ENCODE results near the gene GJD3. TPM values are rescaled to one million over a fixed set of nuclear protein-coding genes. Genes with fewer than 3 reads are reported as not detected.

GJD3 gene
- polyA plus RNA-seq, 1 donor from 2014 or later: not detected

DNA sequence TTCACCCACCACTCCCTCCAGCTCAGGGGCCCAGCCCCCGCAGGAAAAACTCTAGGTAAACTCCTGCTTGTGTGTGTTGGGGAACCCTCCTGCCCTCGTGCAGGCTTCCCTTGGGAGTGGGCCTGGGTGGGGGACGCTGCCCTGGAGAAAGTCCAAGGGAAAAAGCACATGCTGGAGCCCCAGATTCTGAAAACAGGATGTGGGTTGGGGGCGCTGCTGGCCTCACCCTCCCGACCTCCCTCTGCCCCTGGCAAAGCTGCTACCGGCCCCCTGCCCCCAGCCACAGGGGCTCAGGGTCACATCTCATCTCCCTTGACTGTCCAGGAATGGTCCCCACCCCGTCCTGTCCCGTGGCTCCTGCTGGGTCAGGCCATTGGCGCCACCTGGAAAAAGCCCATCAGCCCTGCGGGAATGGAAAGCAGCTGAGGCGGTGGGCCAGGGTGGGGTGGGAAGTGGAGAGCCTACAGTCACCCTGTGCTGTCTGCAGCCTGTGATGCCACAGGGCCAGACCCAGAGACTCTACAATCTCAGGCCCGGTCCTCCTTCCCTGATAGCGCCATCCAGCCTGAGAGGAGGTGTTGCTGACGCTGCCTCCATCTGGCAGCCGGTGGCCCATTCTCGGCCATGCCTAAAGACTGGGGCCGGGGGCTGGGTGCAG, 2.5 kb upstream of the GJD3 start:
- H3K4me2 ChIP-seq (ENCODE audit: low read length): no peak overlapping the region
- TF ChIP-seq SMC3 (conservative IDR thresholded peaks at IDR 0.05; ENCODE audit: poor library complexity) (no peak), TAF1 (IDR thresholded peaks at IDR 0.05; ENCODE audit: low read depth) (no peak), RAD21 (conservative IDR thresholded peaks at IDR 0.05) (no peak), POLR2AphosphoS5 (IDR thresholded peaks at IDR 0.05) (no peak), EP300 (conservative IDR thresholded peaks at IDR 0.05; ENCODE audit: poor library complexity, severe bottlenecking) (no peak)
- no peaks in the 10 kb centered on the region for H3K9me3 ChIP-seq (ENCODE audit: low read length)
- H2AFZ ChIP-seq (ENCODE audit: low read depth, low read length): no peak overlapping the region
- no peak overlapping the region for H3K4me3 ChIP-seq (ENCODE audit: low read length)
- no peaks in the 10 kb centered on the region for H3F3A ChIP-seq (ENCODE audit: insufficient read depth, low read length, poor library complexity, severe bottlenecking)
- no peaks in the 10 kb centered on the region for H3K79me2 ChIP-seq (replicated peaks; ENCODE audit: insufficient read depth, low read length)
- no peak overlapping the region for H3K9ac ChIP-seq (ENCODE audit: low read length)
- H3K36me3 ChIP-seq (ENCODE audit: insufficient read depth, low read length): no peaks in the 10 kb centered on the region
- H3K27me3 ChIP-seq (ENCODE audit: insufficient read depth, low read depth, low read length): peaks cover 15% of the 10 kb centered on the region
- no peaks in the 10 kb centered on the region for H3K9me2 ChIP-seq (ENCODE audit: insufficient read depth, low read length)
- H4K20me1 ChIP-seq (ENCODE audit: insufficient read depth): no peaks in the 10 kb centered on the region
- no peak overlapping the region for H3K27ac ChIP-seq (ENCODE audit: low read length)

DNA sequence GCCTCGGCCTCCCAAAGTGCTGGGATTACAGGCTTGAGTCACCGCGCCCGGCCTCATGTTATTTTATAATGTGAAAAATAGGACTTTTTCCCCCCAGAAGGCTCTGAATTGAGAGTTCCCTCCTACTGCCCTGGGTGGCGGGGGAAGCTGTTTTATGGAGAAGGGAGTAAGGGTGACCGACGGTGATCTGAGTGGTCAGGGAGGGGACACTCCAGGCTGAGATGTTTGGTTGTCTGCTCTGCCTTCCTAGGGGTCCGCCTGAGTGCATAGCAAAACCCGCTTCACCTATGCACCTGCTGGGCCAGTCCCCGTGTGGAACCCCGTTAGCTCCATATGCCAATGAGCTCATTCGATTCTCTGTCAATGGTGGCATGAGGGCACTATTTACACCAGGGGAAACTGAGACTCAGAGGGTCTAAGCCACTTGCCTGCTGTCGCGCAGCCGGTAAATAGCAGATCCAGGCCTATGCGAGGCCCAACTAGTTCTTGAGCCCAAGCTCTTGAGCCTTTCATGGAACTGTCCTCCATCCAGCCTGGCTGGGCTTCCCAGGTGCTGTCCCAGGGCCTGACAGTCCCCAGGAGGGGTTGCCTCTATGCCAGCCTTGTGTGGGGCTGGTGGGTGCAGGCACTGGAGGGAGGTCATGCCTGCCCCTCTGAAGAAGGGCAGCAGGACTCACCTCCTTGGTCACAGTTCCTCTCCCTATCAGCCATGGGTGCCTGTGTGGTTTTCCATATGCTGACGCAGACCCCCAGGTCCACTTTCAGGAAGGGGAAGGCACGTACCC, 1.7 kb upstream of the GJD3 start:
- Histone ChIP-seq H3K4me2 (ENCODE audit: low read length) (no peak overlapping the region), H3K9me3 (ENCODE audit: low read length) (no peaks in the 10 kb centered on the region), H3K36me3 (ENCODE audit: insufficient read depth, low read length) (no peaks in the 10 kb centered on the region), H3K27ac (ENCODE audit: low read length) (no peak overlapping the region), H4K20me1 (ENCODE audit: insufficient read depth) (no peaks in the 10 kb centered on the region), H3F3A (ENCODE audit: insufficient read depth, low read length, poor library complexity, severe bottlenecking) (no peaks in the 10 kb centered on the region), H3K4me3 (ENCODE audit: low read length) (no peak overlapping the region), H2AFZ (ENCODE audit: low read depth, low read length) (no peak overlapping the region), H3K9me2 (ENCODE audit: insufficient read depth, low read length) (no peaks in the 10 kb centered on the region), H3K9ac (ENCODE audit: low read length) (no peak overlapping the region), H3K27me3 (ENCODE audit: insufficient read depth, low read depth, low read length) (peaks cover 15% of the 10 kb centered on the region), H3K79me2 (replicated peaks; ENCODE audit: insufficient read depth, low read length) (no peaks in the 10 kb centered on the region)
- TF ChIP-seq, protein P1, sequence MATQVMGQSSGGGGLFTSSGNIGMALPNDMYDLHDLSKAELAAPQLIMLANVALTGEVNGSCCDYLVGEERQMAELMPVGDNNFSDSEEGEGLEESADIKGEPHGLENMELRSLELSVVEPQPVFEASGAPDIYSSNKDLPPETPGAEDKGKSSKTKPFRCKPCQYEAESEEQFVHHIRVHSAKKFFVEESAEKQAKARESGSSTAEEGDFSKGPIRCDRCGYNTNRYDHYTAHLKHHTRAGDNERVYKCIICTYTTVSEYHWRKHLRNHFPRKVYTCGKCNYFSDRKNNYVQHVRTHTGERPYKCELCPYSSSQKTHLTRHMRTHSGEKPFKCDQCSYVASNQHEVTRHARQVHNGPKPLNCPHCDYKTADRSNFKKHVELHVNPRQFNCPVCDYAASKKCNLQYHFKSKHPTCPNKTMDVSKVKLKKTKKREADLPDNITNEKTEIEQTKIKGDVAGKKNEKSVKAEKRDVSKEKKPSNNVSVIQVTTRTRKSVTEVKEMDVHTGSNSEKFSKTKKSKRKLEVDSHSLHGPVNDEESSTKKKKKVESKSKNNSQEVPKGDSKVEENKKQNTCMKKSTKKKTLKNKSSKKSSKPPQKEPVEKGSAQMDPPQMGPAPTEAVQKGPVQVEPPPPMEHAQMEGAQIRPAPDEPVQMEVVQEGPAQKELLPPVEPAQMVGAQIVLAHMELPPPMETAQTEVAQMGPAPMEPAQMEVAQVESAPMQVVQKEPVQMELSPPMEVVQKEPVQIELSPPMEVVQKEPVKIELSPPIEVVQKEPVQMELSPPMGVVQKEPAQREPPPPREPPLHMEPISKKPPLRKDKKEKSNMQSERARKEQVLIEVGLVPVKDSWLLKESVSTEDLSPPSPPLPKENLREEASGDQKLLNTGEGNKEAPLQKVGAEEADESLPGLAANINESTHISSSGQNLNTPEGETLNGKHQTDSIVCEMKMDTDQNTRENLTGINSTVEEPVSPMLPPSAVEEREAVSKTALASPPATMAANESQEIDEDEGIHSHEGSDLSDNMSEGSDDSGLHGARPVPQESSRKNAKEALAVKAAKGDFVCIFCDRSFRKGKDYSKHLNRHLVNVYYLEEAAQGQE (IDR thresholded peaks at IDR 0.05; ENCODE audit: borderline replicate concordance): no peak
- TF ChIP-seq SMC3 (conservative IDR thresholded peaks at IDR 0.05; ENCODE audit: poor library complexity) (no peak), EZH2 (IDR thresholded peaks at IDR 0.05; ENCODE audit: borderline replicate concordance, insufficient read depth, low read length, poor library complexity, severe bottlenecking) (no peak), RAD21 (conservative IDR thresholded peaks at IDR 0.05) (no peak), POLR2AphosphoS5 (IDR thresholded peaks at IDR 0.05) (no peak), MXI1 (conservative IDR thresholded peaks at IDR 0.05; ENCODE audit: poor library complexity, severe bottlenecking) (no peak), TAF1 (IDR thresholded peaks at IDR 0.05; ENCODE audit: low read depth) (no peak), EP300 (conservative IDR thresholded peaks at IDR 0.05; ENCODE audit: poor library complexity, severe bottlenecking) (no peak)
- TF ChIP-seq, protein P2, sequence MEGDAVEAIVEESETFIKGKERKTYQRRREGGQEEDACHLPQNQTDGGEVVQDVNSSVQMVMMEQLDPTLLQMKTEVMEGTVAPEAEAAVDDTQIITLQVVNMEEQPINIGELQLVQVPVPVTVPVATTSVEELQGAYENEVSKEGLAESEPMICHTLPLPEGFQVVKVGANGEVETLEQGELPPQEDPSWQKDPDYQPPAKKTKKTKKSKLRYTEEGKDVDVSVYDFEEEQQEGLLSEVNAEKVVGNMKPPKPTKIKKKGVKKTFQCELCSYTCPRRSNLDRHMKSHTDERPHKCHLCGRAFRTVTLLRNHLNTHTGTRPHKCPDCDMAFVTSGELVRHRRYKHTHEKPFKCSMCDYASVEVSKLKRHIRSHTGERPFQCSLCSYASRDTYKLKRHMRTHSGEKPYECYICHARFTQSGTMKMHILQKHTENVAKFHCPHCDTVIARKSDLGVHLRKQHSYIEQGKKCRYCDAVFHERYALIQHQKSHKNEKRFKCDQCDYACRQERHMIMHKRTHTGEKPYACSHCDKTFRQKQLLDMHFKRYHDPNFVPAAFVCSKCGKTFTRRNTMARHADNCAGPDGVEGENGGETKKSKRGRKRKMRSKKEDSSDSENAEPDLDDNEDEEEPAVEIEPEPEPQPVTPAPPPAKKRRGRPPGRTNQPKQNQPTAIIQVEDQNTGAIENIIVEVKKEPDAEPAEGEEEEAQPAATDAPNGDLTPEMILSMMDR (IDR thresholded peaks at IDR 0.05; ENCODE audit: poor library complexity, severe bottlenecking): no peak

All from neural cell (in vitro differentiated cells).